RPMI8226 (cell line): ENCODE data around the gene FBXO42.

ENCODE experiments used
- DNase-seq: peaks from one replicate; pipeline ENCODE4 v3.0.0-alpha.2; 2015

FBXO42 gene

GRCh38 chr1:16321176-16321867, 31.0 kb downstream of the FBXO42 start:
- DNase-seq, result no peak

GRCh38 chr1:16318555-16318954, 33.7 kb downstream of the FBXO42 start:
- no peak for DNase-seq

GRCh38 chr1:16315437-16315836, 36.8 kb downstream of the FBXO42 start:
- DNase-seq, result no peak

- DNase-seq, result no peak
These were observed 45.1 kb downstream of the FBXO42 start for GRCh38 chr1:16307222-16307621.

GRCh38 chr1:16302709-16303627, 49.3 kb downstream of the FBXO42 start:
- no peak for DNase-seq

GRCh38 chr1:16300436-16300835, 51.8 kb downstream of the FBXO42 start:
- no peak for DNase-seq

GRCh38 chr1:16298653-16299052, 53.6 kb downstream of the FBXO42 start:
- DNase-seq, result no peak

- no peak for DNase-seq
These were observed 55.6 kb downstream of the FBXO42 start for GRCh38 chr1:16296643-16297042.

- DNase-seq, result no peak
These were observed 57.8 kb downstream of the FBXO42 start for GRCh38 chr1:16294219-16295212.

- no peak for DNase-seq
These were observed 58.7 kb downstream of the FBXO42 start for GRCh38 chr1:16293538-16293937.

- no peak for DNase-seq
These were observed 59.5 kb downstream of the FBXO42 start for GRCh38 chr1:16292739-16293138.

- DNase-seq, result no peak
These were observed 62.3 kb downstream of the FBXO42 start for GRCh38 chr1:16289959-16290358.

GRCh38 chr1:16286122-16286521, 66.2 kb downstream of the FBXO42 start:
- no peak for DNase-seq

- DNase-seq, result no peak
These were observed 70.5 kb downstream of the FBXO42 start for GRCh38 chr1:16281765-16282164.

- DNase-seq, result no peak
These were observed 73.1 kb downstream of the FBXO42 start for GRCh38 chr1:16279186-16279585.

- no peak for DNase-seq
These were observed 75.8 kb downstream of the FBXO42 start for GRCh38 chr1:16276302-16277030.

GRCh38 chr1:16275591-16275990, 76.7 kb downstream of the FBXO42 start:
- DNase-seq, result no peak

GRCh38 chr1:16267690-16268180, 84.5 kb downstream of the FBXO42 start:
- no peak for DNase-seq

- DNase-seq, result no peak
These were observed 85.7 kb downstream of the FBXO42 start for GRCh38 chr1:16266411-16267118.

GRCh38 chr1:16262067-16262466, 90.2 kb downstream of the FBXO42 start:
- DNase-seq, result no peak

- no peak for DNase-seq
These were observed 91.5 kb downstream of the FBXO42 start for GRCh38 chr1:16260814-16261213.
